ENCODE measurements around the gene DPP6.

DNA sequence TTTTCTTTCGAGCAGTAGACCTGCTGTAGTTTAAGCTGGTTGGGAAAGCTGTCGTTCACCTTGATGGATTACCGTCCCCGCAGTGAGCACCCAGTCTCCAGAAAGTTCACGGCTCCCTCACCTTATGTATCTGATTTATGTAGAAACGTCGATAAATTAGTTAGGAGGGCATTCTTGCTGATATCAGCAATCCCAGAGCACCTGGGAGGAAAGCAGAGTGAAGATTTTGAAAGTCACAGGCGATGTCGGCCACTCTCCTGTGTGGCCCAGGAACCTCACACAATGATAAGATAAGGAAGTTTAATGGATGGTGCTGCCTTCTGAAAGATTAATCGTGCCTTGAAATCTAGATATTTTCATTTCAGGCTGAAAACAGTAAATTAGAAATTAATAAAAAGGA lies 336.8 kb downstream of the DPP6 start:
- TF ChIP-seq, protein P1, sequence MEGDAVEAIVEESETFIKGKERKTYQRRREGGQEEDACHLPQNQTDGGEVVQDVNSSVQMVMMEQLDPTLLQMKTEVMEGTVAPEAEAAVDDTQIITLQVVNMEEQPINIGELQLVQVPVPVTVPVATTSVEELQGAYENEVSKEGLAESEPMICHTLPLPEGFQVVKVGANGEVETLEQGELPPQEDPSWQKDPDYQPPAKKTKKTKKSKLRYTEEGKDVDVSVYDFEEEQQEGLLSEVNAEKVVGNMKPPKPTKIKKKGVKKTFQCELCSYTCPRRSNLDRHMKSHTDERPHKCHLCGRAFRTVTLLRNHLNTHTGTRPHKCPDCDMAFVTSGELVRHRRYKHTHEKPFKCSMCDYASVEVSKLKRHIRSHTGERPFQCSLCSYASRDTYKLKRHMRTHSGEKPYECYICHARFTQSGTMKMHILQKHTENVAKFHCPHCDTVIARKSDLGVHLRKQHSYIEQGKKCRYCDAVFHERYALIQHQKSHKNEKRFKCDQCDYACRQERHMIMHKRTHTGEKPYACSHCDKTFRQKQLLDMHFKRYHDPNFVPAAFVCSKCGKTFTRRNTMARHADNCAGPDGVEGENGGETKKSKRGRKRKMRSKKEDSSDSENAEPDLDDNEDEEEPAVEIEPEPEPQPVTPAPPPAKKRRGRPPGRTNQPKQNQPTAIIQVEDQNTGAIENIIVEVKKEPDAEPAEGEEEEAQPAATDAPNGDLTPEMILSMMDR (IDR thresholded peaks at IDR 0.05), result no peak
- TF ChIP-seq POLR2A (IDR thresholded peaks at IDR 0.05) (no peak), EP300 (IDR thresholded peaks at IDR 0.05) (no peak)

Measured in ovary (tissue), 3 donors.